Activated CD8-positive, alpha-beta memory T cell treated with anti-CD3 and anti-CD28 coated beads for 4 hours (primary cell): Measurements from ENCODE around the gene NRDC.

ENCODE experiments used
- DNase-seq, 2 donors: peaks; one replicate each; pipeline ENCODE4 v3.0.0-alpha.2; 2020; ENCODE audit warnings: low read depth in 2 of 2

Gene NRDC, protein sequence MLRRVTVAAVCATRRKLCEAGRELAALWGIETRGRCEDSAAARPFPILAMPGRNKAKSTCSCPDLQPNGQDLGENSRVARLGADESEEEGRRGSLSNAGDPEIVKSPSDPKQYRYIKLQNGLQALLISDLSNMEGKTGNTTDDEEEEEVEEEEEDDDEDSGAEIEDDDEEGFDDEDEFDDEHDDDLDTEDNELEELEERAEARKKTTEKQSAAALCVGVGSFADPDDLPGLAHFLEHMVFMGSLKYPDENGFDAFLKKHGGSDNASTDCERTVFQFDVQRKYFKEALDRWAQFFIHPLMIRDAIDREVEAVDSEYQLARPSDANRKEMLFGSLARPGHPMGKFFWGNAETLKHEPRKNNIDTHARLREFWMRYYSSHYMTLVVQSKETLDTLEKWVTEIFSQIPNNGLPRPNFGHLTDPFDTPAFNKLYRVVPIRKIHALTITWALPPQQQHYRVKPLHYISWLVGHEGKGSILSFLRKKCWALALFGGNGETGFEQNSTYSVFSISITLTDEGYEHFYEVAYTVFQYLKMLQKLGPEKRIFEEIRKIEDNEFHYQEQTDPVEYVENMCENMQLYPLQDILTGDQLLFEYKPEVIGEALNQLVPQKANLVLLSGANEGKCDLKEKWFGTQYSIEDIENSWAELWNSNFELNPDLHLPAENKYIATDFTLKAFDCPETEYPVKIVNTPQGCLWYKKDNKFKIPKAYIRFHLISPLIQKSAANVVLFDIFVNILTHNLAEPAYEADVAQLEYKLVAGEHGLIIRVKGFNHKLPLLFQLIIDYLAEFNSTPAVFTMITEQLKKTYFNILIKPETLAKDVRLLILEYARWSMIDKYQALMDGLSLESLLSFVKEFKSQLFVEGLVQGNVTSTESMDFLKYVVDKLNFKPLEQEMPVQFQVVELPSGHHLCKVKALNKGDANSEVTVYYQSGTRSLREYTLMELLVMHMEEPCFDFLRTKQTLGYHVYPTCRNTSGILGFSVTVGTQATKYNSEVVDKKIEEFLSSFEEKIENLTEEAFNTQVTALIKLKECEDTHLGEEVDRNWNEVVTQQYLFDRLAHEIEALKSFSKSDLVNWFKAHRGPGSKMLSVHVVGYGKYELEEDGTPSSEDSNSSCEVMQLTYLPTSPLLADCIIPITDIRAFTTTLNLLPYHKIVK

DNA sequence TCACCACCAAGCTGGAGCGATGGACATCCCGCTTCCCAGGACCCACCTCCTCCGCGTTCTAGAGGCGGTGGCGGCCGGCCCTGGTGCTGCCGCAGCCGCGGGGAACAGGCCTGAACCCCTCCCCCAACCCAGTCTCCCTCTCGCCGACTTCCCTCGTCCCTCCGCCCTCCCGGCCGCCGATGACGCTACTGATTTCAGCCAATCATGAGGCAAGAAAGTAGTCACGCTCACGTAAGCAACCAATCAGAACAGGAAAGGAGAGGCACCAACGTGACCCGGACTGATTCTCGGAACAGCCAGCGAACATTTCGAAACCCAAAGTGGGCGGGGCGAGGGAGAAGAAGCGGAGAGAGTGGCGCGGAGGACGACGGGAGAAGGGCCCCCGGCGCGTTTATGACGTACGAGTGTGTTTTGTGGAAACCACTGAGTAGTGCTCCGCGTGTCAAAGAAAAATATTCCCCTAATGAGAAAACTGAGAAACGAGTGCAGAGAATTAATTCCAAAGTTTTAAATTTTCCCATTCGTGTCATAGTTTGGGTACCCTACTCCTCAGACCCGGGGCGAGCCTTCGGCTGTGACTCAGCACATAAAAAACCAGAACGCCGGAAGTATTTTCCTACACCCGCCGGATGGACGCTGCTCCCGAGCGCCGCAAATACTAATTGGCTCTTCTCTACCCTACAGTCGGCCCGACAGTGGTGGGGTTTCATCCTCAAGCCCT lies at the start of gene NRDC:
NRDC (minus strand) TSS at position 112 of the 721 bp plus-strand sequence. CDS start 112 bp downstream, outside the sequence.
- peak; percentile 99 for DNase-seq

DNA sequence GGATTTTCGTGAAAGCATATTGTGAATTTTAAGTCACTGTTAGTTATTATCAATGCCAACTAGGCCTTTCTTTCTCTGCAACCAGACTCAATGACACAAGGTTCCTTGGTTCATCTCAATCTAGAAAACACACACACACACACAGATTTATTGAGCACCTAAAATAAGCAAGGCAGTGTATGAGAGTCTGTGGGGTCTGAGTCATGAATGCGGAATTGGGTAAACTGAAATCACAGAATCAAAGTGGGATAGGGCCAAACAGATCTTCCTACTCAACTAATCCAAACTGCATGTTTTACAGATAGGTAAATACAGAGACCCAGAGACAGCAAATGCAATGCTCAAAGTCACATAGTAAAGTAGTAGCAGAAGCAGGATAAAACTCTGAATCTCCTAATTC lies 48.5 kb upstream of the NRDC start:
- DNase-seq: no peak

DNA sequence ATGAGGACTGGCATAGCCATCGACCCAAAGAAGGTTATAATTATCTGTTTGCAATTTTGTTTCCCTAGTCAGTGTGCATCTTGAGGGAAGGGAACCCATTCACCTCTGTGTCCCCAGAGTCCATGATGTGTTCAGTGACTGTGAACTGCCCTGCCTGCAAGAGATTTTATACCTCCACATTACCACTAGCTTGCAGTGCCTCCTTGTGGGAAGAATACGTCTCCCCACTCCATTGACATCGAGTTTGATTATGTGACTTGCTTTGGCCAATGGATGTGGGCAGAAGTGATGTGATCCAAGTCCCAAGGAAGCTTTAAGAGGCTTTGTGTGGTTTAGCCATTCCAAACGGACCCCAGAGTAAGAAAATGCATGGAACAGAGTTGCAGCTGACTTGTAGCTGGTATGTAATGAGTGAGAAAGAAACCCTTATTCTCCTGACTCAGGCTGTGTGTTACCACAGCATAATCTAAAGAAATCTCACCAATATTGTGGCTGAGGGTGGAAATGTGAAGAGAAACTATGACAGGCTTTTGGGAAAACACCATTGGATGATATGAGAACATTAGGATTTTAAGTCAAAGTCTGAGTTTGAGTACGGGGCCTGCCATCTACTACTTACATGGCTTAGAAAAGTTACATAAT lies 47.8 kb upstream of the NRDC start:
- DNase-seq: no peak

DNA sequence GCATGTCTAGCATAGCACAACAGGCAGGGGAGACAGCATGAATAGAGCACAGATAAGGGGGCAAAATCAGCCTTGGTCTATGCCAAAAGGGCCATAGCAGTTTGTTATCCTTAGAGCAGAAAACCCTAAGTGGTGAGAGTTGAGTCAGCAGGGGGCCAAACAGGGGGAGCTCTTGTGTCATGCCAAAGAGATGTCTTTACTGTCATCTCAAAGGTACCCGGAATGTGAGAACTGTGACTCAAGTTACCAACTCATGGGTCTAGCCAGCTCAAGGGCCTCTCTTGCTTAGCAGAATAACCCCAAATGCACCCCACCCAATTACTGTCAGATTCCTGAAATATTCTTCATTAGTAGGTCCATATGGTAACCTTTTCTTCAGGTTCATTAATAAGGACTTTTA lies 45.9 kb upstream of the NRDC start:
- no peak for DNase-seq

DNA sequence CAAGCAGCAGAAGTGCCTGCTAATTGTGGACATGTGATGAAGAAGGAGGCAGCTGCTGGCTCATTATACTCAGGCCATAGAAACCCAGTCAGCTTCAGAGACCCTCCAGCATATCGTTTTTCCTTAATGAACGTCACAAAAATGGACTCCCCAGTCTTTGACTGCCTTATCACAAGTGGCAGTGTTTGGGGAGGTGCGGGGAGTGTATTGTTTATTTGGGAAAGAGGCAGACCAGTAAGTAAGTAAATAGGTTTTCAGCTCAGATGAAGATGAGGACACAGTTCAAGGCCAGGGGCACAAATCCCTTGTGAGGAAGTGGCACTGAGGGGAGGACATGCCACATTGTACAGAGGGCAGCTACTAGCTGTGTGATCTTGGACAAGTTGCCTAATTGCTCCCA lies 43.5 kb upstream of the NRDC start:
- no peak for DNase-seq

DNA sequence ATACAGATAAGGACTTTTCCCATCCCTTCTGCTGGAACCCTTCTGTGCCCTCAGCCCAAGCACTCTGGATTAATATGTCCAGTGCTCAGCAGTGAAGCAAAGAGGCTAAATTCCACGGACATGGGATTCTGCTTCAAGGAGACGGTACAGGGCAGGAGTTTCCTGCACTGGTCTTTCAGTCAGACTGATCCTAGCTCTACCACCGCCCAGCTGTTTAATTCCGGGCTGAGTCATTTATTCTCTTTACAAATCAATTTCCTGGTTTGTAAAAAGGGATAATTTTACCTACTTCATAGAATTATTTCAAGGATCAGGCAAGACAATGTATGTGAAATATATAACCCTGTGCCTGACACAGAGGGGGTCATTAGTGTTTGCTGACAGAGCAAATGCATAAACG lies 41.6 kb upstream of the NRDC start:
- no peak for DNase-seq

DNA sequence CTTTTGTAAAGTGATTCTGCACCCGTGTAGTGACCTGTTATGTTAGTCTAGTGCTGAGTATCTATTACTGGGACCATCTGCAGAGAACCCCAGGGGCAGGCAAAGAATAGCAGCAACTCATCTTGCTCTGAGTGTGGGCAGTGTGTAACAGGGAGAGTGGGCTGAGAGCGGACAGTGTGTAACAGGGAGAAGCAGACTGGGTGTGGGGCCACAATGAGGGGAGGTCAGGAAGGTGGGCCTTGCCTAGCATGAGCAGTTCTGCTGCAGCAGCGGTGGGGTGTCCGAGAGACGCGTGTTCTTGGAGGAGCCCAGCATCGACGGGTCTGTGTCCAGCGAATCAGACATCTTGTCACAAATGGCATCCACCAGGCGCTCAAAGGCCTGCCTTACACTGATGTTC lies 41.2 kb upstream of the NRDC start:
- no peak for DNase-seq

DNA sequence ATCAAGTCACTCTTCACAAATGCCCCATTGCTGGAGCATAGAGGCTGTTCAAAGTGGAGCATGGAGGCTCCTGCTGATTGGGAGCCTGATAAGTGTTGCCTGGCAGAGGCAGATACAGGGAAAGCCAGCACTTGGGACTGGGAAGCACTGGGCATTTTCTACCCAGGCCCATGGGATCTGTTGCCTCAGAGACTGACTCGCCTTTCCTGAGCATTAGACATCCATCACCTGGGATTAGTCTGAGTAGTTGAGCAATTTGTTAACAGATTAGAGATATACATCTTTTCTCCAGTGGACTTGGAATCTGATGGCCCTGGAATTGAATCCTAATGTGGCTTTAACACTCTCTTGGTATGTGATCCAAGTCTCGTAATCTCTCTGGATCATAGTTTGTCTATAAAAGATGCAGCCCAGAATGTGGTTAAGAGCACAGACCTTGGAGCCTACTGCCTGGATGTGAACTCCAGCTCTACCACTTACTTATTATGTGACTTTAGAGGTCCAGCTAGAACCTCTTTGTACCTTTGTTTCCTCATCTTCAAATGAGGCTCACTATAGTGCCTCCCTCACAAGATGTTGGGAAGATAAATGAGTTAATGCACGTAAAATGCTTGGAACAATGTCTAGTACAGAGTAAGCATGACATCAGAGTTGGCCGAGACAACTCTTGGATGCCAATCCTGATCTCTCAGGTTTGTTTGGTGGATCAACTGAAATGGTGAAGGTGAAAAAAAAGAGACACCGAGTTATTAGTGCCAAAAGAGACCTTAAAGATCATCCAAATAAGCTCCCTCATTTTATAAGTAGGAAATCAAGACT lies 38.3 kb upstream of the NRDC start:
- DNase-seq: no peak

DNA sequence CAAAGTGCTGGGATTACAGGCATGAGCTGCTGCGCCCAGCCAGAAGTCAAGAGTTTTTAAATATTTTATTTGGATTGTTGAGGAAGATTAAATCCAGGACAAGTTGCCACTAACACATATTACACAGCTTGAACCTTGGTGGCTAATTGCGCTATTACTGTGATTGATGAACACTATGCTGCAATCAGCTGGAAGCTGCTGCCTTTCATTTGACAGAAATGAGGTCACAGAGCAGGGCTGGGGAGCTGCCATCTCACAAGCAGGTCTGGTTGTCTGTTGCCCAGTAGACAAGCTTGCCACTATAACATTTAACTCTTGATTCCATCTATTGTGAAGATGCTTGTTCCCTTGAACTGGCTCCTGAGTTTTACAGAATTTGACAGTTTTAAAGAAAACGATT lies 37.4 kb upstream of the NRDC start:
- DNase-seq: no peak

DNA sequence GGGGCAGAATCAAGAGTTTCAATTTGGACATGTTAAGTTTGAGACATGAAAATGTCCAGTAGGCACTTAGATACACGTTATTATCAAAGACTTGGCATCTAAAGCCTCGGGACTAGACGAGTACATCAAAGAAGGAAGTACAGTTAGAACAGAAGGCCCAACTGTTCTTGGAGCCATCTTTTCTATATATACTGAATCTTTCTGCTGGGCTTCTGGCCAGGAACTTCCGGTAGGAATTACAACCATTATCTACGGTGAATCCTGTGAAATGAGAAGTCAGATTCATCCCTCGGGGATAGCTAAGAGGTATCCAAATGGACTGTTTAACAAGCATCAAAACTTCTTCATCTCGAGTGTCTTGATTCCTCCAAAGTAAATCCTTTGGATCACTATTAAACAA lies 34.4 kb upstream of the NRDC start:
- DNase-seq: no peak

DNA sequence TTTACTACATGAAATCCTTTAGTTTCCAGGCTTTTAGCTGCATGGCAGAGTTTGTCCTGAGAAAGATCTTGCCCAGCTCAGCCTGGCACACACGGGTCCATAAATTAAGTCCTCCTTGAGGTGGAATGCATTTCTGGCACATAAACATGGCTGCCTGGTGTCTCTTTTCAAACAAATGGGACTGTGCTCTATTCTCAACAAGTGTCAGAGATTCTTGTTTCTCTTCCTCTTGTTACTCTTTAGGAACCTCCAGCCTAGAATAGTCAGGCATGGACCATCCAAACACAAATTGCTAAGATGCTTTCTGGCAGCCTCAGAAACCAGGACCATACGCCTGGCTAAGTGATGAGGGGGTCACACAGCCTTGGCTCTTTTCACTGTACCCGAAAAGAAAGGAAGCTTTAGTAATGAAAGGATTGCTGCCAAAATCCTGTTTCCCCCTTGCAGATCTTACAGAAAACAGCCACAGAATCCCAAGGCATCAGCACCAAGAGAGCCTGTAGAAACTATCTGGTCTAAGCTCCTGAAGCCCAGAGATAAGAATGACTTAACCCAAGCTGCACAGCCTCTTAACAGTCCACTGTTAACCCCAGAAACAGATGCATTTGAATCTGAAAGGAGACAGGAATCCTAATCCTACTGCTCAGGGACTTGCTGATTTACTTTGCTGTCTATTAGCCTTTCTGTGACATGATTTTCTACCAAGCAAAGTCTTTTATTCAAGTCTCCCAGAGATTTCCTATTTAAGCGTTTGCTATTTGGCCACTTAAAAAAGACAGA lies 31.9 kb upstream of the NRDC start:
- no peak for DNase-seq

DNA sequence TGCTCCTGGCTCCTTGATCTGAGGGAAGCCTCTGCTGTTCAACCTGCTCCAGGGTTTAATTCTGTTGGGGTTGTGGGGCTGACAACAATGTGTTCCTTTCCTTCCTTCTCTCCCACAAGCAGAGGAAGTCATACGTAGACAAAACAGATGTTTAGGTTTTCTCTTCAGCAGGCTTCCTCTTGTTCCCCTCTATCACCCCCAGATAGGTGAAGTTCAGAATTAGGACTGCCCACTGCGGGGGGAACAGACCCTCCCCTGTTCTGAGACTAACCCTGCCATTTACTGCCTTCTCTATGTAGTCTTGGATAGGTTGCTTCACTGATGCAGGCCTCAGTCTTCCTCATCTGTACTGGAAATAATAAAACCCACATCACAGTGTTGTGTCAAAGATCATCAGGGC lies 30.0 kb upstream of the NRDC start:
- DNase-seq: no peak

DNA sequence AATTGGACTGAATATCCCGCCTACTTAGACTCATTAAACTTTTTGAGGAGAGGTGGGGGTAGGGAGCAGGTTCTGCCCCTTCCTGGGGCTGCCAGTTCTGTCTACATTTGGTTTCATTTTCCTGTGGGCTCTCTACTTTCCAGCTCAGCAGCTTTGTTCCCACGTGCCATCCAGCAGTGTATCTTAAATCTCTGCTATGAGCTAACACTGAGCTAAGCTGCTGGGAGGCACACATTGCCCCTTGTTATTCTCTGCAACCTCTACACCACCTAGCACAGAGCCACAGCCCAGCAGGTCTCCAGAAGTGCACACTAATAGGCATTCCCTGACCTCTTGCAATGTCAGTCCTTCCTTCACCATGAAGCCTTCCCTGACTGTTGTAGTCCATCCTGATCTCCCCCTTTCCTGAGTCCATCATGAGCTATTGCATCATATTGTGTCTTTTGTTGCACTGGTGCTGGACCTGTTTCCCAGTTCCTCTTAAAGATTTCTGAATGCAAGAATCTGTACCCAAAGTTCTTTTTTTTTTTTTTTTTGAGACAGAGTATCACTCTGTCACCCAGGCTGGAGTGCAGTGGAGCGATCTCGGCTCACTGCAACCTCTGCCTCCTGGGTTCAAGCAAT lies 28.7 kb upstream of the NRDC start:
- DNase-seq: no peak

DNA sequence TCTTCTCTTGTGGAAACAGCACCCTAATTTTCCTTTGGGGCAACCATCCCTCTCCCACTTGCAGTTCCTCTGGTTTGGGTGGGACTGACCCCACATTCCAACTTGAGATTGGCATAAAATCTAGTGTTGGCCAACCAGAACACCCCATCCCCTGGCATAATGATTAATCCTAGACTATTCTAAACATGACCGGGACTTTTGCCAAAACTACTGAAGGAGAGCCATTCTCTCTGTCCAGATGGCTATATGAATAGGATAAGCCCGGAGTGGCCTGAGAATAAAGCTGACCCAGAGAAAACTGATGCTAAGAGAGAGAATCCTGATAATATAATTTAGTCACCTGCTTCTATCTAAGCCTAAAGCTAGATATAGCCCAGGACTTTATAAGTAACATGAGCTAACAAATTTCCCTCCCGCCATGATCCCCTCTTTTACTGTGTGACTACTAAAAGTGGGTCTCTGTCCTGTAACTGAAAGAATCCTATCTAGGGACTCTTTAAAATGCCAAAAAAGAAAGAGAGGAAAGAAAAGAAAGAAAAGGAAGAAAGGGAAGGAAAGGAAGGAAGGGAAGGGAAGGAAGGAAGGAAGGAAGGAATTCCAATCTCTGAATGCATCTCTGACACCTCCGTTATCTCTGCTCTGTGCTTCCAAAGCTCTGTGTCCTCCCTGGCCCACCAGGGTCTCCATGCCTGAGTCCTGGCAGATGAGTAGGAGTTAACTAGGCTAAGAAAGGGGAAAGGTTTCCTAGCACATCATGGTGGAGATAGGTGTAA lies 28.0 kb upstream of the NRDC start:
- no peak for DNase-seq

DNA sequence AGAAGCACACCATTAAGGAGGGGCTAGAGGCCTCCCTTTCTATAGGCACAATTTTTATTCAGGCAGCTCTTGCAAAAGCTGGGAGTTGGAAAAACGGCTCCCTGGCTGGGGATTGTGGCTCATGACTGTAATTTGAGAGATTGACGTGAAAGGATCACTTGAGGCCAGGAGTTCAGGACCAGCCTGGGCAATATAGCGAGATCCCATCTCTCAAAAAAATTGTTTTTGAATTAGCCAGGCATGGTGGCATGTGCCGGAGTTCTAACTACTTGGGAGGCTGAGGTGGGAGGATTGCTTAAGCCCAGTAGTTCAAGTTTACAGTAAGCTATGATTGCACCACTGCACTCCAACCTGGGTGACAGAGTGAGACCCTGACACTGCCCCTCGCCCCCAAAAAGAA lies 23.9 kb upstream of the NRDC start:
- DNase-seq: no peak

DNA sequence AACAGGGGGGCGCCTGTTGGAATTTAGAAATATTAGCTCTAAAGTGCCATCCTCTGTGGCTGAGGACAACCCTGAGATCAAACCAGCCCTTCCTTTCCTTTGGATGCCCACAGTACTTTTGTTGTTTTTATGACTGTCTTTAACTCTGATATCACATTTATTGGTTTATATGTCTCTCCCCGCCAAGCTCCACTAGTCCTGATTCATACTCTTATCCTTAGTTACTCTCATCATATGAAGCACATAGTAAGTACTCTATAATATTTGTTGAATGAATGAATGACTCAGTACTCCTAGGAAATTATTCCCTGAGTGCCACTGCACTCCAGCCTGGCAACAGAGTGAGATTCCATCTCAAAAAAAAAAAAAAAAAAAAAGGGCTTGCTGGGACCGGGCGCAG lies 22.6 kb upstream of the NRDC start:
- no peak for DNase-seq

DNA sequence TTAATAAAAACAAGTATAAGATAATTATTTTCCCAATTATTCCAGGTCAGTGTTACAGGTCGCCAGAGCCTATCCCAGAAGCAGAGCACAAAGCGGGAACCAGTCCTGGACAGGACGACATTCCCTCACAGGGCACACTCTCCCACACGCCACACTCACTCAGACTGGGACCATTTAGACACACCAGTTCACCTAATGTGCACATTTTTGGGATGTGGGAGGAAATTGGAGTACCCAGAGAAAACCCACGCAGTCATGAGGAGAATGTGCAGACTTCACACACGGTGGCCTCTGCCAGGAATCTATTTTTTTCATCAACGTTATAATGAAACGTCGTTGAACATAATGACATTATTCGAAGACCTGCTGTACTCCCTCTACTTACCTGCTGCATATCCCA lies 20.5 kb upstream of the NRDC start:
- DNase-seq: no peak

DNA sequence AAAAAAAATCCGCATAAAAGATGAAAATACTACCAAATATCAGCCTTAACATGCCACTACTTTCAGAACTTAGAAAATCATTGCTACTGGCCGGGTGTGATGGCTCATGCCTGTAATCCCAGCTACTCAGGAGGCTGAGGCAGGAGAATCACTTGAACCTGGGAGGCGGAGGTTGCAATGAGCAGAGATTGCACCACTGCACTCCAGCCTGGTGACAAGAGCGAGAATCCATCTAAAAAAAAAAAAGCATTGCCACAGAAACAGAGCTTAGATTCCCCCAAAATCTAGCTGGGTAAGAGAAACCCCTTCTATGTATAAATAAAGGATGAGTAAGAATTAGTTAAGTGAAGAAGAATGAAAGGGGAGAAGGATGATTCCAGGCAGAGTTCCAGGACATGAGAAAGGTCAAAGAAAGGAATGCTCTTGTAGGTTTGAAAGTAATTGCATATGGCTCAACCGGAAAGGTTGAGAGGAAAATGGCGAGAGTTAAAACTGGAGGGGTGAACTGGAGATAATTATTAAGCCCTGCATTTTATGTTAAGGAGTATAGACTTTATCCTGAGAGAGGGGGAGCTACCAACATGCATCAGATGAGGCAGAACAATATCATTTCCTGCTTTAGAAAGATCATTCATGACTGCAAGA lies 19.7 kb upstream of the NRDC start:
- no peak for DNase-seq
